Right lung (tissue), 10 donors: ENCODE measurements around the gene ZNF41. TPM values are rescaled to one million over a fixed set of nuclear protein-coding genes. Genes with fewer than 3 reads are reported as not detected.
"Not testable (repeated sequence)": the region's sequence is repeated elsewhere in the genome, so short reads cannot be mapped to it uniquely, and the experiment has no call there.

ENCODE experiments used
- DNase-seq, 2 donors: peaks; one replicate each; pipeline ENCODE4 v3.0.0-alpha.2; 2013
- long read RNA-seq, 8 donors: transcript quantifications; one replicate each; lab custom pipeline, GENCODE V29; 2026
- polyA plus RNA-seq, 5 donors: library from polyadenylated mRNA; unstranded; fragments of 120-200 nt; gene quantifications; one replicate each; pipeline versions ENCODE4 v1.2.1 to v1.2.3, GENCODE V29; 2013; ENCODE audit warnings: inconsistent platforms in 1 of 5, low replicate concordance in 1 of 5; ENCODE audit not compliant: insufficient read length in 5 of 5, insufficient read depth in 1 of 5

ZNF41 gene
- 10 to 100 TPM in 4 of 5 donors, 1 to 10 TPM in 1; 9.6 to 15.5 (median 13.7) TPM for polyA plus RNA-seq
- long read RNA-seq, donor 1, full-length matches to known transcripts = 1 of 50 reads
- long read RNA-seq, donor 1, partial matches to known transcripts = 49 of 50 reads
- long read RNA-seq, donor 1, other reads (novel, unspliced or antisense) = 0 of 50 reads
- long read RNA-seq, donor 2 = 0 reads
- long read RNA-seq, donor 3, full-length matches to known transcripts = 1 of 1 reads
- long read RNA-seq, donor 3, partial matches to known transcripts = 0 of 1 reads
- long read RNA-seq, donor 3, other reads (novel, unspliced or antisense) = 0 of 1 reads
- long read RNA-seq, donor 4, full-length matches to known transcripts = 1 of 1 reads
- long read RNA-seq, donor 4, partial matches to known transcripts = 0 of 1 reads
- long read RNA-seq, donor 4, other reads (novel, unspliced or antisense) = 0 of 1 reads
- long read RNA-seq, donor 5, full-length matches to known transcripts = 1 of 1 reads
- long read RNA-seq, donor 5, partial matches to known transcripts = 0 of 1 reads
- long read RNA-seq, donor 5, other reads (novel, unspliced or antisense) = 0 of 1 reads
- long read RNA-seq, donor 6 = 0 reads
- long read RNA-seq, donor 7 = 0 reads
- long read RNA-seq, donor 8 = 0 reads

- peak; percentile 78 to 81 for DNase-seq
Observed at GRCh38 chrX:47482512-47483305, at the start of gene ZNF41. ZNF41 (minus strand) TSS chrX:47483222; CDS start chrX:47467481, 15,741 bp downstream.

DNA sequence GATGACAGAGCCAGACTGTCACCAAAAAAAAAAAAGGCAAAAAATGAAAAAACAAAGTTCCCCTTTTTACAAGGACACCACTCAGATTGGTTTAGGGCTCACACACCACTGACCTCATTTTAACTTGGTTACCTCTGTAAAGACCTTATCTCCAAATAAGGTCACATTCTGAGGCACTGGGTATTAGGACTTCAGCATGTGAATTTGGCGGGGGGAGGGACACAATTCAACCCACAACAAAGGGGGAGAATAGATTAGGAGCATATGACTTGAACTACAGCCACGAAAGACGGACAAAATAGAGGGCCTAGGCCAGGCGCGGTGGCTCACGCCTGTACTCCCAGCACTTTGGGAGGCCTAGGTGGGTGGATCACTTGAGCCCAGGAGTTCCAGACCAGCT is 47.0 kb upstream of the ZNF41 start:
- DNase-seq = no peak

DNA sequence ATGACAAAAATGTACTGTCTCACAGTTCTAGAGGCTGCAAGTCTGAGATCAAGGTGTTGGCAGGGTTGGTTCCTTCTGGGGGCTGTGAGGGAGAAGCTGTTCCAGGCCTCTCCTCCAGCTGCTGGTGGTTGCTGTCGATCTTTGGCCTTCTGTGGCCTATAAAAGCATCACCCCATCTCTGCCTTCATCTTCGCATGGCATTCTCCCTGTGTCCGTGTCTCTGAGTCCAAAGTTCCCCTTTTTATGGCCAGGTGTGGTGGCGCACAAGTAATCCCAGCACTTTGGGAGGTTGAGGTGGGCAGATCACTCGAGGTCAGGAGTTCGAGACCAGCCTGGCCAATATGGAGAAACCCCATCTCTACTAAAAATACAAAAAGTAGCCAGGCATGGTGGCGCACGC is 46.5 kb upstream of the ZNF41 start:
- DNase-seq = no peak

GRCh38 chrX:47523713-47524166 is 40.7 kb upstream of the ZNF41 start:
- DNase-seq = no peak

DNA sequence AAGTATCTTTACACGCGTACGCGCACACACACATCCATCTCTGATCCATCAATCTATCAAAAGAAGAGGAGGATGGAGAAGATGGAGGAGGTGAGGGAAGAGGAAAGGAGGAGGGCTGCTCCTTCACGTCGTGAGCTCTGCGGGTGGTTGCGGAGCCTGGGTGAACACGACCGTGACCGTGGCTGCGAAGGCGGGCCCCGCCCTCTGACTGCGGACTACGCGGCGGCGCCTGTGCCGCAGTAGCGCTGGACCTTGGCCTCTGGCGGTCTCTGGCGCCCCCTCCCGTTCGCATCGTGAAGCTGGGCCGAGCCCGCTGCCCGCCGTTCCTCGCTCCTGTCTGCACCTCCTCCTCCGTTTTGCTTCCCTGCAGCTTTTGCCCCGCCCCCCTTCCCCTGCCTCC is 40.3 kb upstream of the ZNF41 start:
- peak; percentile 71 to 77 for DNase-seq

DNA sequence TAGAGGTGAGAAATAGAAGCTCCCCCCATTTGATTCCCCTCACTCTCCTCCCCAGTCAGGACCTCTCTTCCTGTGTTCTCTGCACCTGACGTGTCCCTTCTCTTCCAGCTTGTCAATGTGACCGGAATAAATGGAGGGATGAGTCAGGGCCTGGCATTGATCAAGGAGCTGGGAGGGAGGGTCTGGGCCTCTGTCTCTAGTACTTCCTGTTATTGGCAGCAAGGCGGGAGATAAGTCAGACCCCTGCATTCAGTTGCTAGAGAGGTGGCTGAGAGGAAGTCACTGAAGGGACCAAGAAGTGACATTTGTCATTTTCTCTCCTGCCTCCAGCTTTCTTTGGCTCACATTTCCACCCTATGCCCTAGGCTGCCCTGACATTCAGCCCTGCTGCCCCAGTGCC is 35.1 kb upstream of the ZNF41 start:
- DNase-seq = no peak

DNA sequence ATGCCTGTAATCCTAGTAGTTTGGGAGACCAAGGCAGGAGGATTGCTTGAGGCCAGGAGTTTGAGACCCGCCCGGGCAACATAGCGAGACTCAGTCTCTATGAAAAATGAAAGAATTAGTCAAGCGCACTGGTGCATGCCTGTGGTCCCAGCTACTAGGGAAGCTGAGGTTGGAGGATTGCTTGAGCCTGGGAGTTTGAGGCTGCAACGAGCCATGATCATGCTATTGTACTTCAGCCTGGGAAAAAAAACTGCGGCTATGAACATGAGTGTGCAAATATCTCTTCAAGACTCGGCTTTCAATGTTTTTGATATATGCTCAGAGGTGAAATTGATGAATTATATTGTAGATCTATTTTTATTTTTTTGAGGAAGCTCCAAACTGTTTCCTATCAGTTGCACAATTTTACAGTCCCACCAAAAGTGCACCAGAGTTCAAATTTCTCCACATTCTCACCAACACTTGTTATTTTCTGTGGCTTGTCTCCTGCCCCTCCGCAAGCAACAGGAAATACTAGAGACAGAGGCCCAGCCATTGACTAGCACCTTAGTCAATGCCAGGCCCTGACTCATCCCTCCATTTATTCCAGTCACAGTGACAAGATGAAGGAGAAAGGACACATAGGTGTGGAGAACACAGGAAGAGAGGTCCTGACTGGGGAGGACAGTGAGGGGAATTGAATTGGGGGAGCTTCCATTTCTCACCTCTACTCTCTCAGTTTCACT is 33.1 kb upstream of the ZNF41 start:
- no peak for DNase-seq

GRCh38 chrX:47514533-47515235 is 31.7 kb upstream of the ZNF41 start:
- no peak for DNase-seq

GRCh38 chrX:47513034-47513965 is 30.3 kb upstream of the ZNF41 start:
- not testable (repeated sequence) for DNase-seq

DNA sequence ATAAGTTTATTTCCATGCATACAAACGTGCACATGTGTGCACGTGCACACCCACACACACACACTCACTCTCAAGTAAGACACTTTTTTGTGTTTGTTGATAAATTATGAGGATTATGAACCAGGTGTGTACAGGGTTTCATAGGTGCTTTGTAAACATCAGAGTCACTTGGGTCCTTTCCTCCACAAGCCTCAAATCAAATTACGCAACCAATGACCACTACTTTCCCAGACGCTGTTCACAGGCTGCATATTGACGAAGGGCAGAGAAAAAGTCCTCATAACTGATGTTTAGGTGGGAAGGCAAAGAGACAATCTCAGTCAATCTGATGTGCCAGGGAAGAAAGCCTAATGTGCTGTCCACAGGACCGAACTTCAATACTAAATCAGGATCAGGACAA is 29.4 kb upstream of the ZNF41 start:
- DNase-seq = not testable (repeated sequence)

GRCh38 chrX:47507153-47507867 is 24.3 kb upstream of the ZNF41 start:
- no peak for DNase-seq

DNA sequence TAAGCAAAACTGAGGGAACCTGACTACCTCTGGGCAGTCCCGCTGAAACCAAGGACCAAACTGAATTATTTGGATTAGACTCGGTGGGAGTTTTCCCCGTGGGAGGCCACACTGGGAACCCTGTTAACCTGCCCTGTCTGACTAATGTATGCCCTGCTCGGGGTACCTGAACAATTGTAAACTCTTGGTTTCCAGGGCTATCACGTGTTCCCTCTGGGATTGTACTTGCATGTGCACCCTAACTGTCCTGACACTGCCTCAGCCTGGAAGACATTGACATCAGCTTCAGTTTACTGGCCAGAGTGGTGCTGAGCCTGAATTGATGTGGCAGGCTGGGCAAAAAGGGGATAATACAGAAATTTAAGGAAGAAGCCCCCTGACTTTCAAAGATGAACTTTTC is 20.1 kb upstream of the ZNF41 start:
- DNase-seq = no peak

- DNase-seq = no peak
Observed at GRCh38 chrX:47502316-47503125, 19.5 kb upstream of the ZNF41 start.

DNA sequence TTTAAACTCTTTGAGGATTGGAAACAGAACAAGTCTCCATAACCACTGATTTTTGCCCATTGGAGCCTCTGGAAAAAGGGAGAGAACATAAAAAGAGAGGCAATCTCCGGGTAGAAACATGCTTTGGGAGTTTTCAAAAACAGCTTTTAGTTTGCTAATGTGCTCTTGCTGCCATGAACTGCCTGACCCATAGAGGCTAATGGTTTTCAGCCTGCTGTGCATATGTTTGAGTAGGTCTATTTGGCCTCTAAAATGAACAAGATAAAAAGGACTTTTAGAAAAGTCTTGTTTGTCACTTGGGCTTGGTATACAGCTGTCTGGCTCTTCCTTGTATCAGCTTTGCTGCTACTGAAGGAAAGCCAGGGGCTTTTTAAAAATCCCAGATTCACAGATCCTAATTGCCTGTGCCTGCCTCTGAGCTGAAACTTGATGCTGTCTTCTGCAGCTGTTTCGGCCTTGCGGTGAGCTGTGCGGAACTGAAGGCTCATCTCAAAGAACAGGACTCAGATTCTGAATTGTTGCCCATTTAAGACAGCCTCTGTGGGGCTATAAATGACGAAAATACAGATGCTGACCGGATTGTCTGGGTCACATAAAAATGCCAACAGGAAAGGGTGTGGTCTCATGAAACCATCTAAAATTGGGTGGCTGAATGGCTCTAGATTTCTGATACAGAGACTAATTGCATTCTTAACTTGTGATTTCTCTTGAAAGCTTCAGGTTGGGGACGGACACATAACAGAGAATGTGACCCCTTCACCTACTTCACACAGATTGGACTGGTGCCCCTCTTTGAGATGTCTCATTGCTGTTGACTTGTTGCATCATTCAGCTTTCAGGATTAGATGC is 18.4 kb upstream of the ZNF41 start:
- DNase-seq = no peak

DNA sequence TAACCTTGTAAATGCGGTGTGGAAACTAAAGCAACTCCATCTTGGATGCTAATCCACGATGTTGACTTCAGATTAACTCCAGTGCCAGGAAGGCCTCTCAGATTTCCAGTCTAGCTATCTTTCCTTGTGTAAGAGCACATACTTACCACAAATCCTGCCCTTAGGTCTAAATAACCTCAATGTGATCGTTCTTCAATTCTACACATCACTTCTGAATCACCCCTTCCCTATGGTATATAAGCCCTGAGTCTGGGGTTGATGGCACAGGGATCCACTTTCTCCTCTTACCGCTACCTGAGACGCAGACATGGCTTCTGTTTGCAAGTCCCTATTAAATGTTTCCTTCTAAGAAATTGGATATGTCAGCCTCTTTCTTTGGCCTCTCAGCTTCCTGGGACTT is 17.5 kb upstream of the ZNF41 start:
- no peak for DNase-seq

DNA sequence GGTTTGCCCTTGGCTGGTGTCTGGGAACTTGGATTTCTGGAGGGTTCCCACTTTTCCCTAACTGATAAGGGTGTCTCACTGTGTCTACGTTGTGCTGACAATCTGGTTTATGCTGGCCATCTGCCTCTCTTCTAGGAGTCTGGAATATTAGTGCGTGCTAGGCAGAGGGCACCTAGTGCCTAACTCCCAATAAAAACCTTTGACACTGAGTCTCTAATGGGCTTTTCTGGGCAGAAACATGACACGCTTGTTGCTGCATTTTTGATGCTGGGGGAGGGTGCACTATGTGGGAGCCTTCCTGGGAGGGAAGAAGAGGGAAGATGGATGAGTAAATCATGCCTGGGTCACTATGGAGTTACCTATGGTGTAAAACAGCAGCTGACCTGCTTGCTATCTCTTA is 16.3 kb upstream of the ZNF41 start:
- no peak for DNase-seq

DNA sequence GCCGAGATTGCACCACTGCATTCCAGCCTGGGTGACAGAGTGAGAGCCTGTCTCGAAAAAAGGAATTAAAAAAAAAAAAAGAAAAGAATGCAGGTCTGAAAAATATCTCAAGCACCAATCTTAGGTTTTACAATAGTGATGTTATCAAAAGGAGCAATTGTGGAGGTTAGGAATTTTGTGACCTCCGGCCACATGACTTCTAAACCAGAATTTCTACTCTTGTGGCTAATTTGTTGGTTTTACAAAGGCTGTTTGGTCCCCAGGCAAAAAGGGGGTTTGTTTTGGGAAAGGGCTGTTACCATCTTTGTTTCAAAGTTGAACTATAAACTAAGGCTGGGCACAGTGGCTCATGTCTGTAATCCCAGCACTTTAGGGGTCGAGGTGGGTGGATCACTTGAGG is 15.4 kb upstream of the ZNF41 start:
- DNase-seq = no peak
